ENCODE measurements around the gene NHS.

NHS gene

DNA sequence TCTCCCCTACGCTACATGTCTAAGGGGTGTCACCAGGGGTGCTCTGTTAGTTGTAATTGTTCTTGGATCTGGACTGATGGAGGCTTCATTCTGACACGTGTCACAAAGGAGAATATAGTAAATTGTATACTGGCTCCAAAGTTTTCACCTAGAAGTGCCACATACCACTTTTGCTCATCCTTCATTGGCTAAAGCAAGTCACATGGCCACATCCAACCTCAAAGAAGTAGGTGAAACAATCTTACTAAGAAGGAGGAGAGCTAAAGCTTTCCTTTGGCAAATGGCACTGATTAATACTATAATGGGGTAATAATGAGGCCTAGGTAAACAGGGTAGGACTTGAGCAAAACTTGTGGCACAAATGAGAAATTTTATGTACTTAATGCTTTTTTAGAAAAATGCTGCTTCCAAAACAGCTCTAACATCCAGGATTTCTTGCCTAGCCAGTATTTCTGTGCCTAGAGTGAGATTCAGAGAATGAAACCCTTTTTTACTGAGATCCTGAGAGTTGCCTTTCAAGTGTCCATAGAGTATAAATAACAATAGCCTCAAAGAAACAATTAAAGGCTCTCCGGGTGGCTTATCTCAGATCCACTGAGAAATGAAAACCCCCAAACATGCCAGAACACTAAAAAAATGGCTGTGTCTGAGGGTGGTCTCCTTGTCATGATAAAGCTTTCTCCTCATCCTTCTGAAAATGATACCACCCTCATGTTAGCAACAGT, 34.7 kb downstream of the NHS start:
- DNase-seq (no peak), ATAC-seq (ENCODE audit: insufficient read depth, low read depth) (no peak)
- H3K4me2 ChIP-seq (ENCODE audit: insufficient read depth, low read length): no peak overlapping the region
- H3K27ac ChIP-seq (ENCODE audit: low read length): no peak overlapping the region
- H3K9me3 ChIP-seq (ENCODE audit: insufficient read depth, low read length, severe bottlenecking): no peaks in the 10 kb centered on the region
- H2AFZ ChIP-seq (ENCODE audit: low read depth, low read length): no peak overlapping the region
- no peaks in the 10 kb centered on the region for H3K36me3 ChIP-seq (ENCODE audit: insufficient read depth, low read length)
- TF ChIP-seq CTCF (IDR thresholded peaks at IDR 0.05; ENCODE audit: borderline replicate concordance, extremely low read depth, low read length, poor library complexity, severe bottlenecking) (no peak), EZH2 (IDR thresholded peaks at IDR 0.05; ENCODE audit: borderline replicate concordance, low read depth, low read length, severe bottlenecking) (no peak)
- H3K9ac ChIP-seq (ENCODE audit: low read depth, low read length): no peak overlapping the region
- no peaks in the 10 kb centered on the region for H4K20me1 ChIP-seq (ENCODE audit: insufficient read depth, low read length)
- H3K4me1 ChIP-seq (ENCODE audit: insufficient read depth, low read length): no peaks in the 10 kb centered on the region
- H3K27me3 ChIP-seq (ENCODE audit: insufficient read depth, low read length, poor library complexity): no peaks in the 10 kb centered on the region
- H3K79me2 ChIP-seq (ENCODE audit: insufficient read depth, low read length): no peaks in the 10 kb centered on the region
- H3K4me3 ChIP-seq (ENCODE audit: low read depth in 1 of 2, low read length in 2 of 2): no peak overlapping the region

DNA sequence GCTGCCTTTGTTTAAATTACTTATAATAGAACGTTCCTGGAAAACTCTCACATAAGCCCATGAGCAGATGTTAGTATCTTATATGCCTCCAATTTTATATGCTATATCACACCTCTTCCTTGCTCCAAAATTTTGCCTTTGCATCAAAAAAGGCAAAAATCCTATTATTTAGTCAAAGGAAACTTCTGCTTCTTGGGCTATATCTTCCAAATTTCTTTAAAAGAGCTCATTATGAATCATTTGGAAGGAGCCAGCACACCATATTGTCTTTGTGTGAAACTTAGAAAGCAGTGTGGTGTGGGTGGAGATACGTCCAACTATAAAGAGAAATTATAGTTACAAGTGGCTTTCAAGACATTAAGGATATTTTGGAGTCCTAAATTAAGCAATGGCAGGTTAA, 35.7 kb downstream of the NHS start:
- H3K79me2 ChIP-seq (ENCODE audit: insufficient read depth, low read length): no peaks in the 10 kb centered on the region
- DNase-seq (no peak), ATAC-seq (ENCODE audit: insufficient read depth, low read depth) (no peak)
- no peaks in the 10 kb centered on the region for H3K36me3 ChIP-seq (ENCODE audit: insufficient read depth, low read length)
- no peaks in the 10 kb centered on the region for H4K20me1 ChIP-seq (ENCODE audit: insufficient read depth, low read length)
- TF ChIP-seq CTCF (IDR thresholded peaks at IDR 0.05; ENCODE audit: borderline replicate concordance, extremely low read depth, low read length, poor library complexity, severe bottlenecking) (no peak), EZH2 (IDR thresholded peaks at IDR 0.05; ENCODE audit: borderline replicate concordance, low read depth, low read length, severe bottlenecking) (no peak)
- H3K4me2 ChIP-seq (ENCODE audit: insufficient read depth, low read length): no peak overlapping the region
- H3K9ac ChIP-seq (ENCODE audit: low read depth, low read length): no peak overlapping the region
- no peaks in the 10 kb centered on the region for H3K4me1 ChIP-seq (ENCODE audit: insufficient read depth, low read length)
- no peak overlapping the region for H3K4me3 ChIP-seq (ENCODE audit: low read depth in 1 of 2, low read length in 2 of 2)
- H3K27me3 ChIP-seq (ENCODE audit: insufficient read depth, low read length, poor library complexity): no peaks in the 10 kb centered on the region
- no peak overlapping the region for H3K27ac ChIP-seq (ENCODE audit: low read length)
- no peaks in the 10 kb centered on the region for H3K9me3 ChIP-seq (ENCODE audit: insufficient read depth, low read length, severe bottlenecking)
- H2AFZ ChIP-seq (ENCODE audit: low read depth, low read length): no peak overlapping the region

DNA sequence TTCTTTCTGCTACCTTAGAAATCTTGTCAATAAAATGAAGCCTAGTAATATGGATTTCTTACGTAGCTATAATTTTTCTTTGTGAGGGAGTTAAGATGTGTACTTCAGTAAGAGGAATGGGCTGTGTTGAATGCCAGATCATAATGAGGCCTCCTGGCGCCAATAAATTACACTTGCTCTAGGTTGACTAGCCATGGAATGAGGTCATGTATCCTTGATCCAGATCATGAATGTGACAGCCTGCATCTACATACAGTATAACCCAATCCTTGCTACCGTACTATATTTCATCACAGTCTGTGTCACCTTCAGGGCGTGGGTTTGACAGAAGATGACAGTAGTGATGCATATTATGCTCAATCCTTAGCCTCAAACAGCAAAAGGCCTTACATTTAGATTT, 36.2 kb downstream of the NHS start:
- H3K27ac ChIP-seq (ENCODE audit: low read length): no peak overlapping the region
- DNase-seq (no peak), ATAC-seq (ENCODE audit: insufficient read depth, low read depth) (no peak)
- no peaks in the 10 kb centered on the region for H3K4me1 ChIP-seq (ENCODE audit: insufficient read depth, low read length)
- no peaks in the 10 kb centered on the region for H3K9me3 ChIP-seq (ENCODE audit: insufficient read depth, low read length, severe bottlenecking)
- H3K79me2 ChIP-seq (ENCODE audit: insufficient read depth, low read length): no peaks in the 10 kb centered on the region
- no peaks in the 10 kb centered on the region for H3K36me3 ChIP-seq (ENCODE audit: insufficient read depth, low read length)
- H4K20me1 ChIP-seq (ENCODE audit: insufficient read depth, low read length): no peaks in the 10 kb centered on the region
- TF ChIP-seq CTCF (IDR thresholded peaks at IDR 0.05; ENCODE audit: borderline replicate concordance, extremely low read depth, low read length, poor library complexity, severe bottlenecking) (no peak), EZH2 (IDR thresholded peaks at IDR 0.05; ENCODE audit: borderline replicate concordance, low read depth, low read length, severe bottlenecking) (no peak)
- H3K4me3 ChIP-seq (ENCODE audit: low read depth in 1 of 2, low read length in 2 of 2): no peak overlapping the region
- H3K9ac ChIP-seq (ENCODE audit: low read depth, low read length): no peak overlapping the region
- no peak overlapping the region for H3K4me2 ChIP-seq (ENCODE audit: insufficient read depth, low read length)
- no peaks in the 10 kb centered on the region for H3K27me3 ChIP-seq (ENCODE audit: insufficient read depth, low read length, poor library complexity)
- H2AFZ ChIP-seq (ENCODE audit: low read depth, low read length): no peak overlapping the region
